Erythroblast (primary cell): ENCODE measurements around the gene SLC9C1.

ENCODE experiments used
- GATA1 ChIP-seq: IDR thresholded peaks from 2 replicates; pipeline ENCODE4 v1.6.1; 2011; ENCODE audit warnings: low read depth, mild to moderate bottlenecking, control low read depth, low read length, moderate library complexity
- POLR2A ChIP-seq: IDR thresholded peaks from 2 replicates; pipeline ENCODE4 v1.6.1; 2011; ENCODE audit warnings: mild to moderate bottlenecking, low read length

GRCh38 chr3:112338021-112338726 is 44.2 kb upstream of the SLC9C1 start:
- TF ChIP-seq POLR2A (no peak), GATA1 (no peak)
